ENCODE results near the gene RAP1GDS1. TPM values are rescaled to one million over a fixed set of nuclear protein-coding genes. Genes with fewer than 3 reads are reported as not detected.
"Not testable (repeated sequence)": the region's sequence is repeated elsewhere in the genome, so short reads cannot be mapped to it uniquely, and the experiment has no call there.

The RAP1GDS1 gene
- total RNA-seq, 1 experiment from 2014 or later: 25.7 TPM

DNA sequence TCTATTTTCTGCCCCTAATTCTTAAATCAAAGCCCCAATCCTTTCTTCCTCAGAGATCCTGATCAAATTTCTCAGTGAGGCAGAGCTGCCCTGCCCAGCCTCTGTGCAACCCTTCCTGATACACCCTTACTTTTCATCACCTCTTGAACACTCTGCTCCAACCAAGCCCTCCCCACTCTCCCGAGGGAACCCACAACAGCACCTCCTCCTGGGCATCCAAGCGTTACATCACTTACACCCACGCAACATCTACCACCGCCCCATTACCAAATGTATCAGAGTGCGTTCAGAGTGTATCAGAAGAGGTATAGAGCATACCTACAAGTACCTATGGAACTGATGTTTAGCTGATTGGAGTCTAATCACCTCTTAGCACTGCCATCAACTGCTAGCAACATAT lies 186.5 kb downstream of the RAP1GDS1 start:
- Histone ChIP-seq H3K9me2 (ENCODE audit: insufficient read depth) (no peaks in the 10 kb centered on the region), H3K27ac (no peak overlapping the region), H4K20me1 (ENCODE audit: insufficient read depth) (no peaks in the 10 kb centered on the region), H3K27me3 (ENCODE audit: insufficient read depth, low read depth) (no peaks in the 10 kb centered on the region), H3K36me3 (ENCODE audit: low read depth) (peaks cover 2% of the 10 kb centered on the region; the same call in 1 of the 2 replicates), H3K4me3 (no peak overlapping the region), H3K79me2 (ENCODE audit: low read depth) (no peaks in the 10 kb centered on the region), H3F3A (ENCODE audit: insufficient read depth, low read depth) (no peaks in the 10 kb centered on the region), H3K9me3 (ENCODE audit: insufficient read depth, low read depth) (no peaks in the 10 kb centered on the region), H2AFZ (no peak overlapping the region), H3K4me2 (no peak overlapping the region), H3K4me1 (replicated peaks; ENCODE audit: insufficient read depth) (no peaks in the 10 kb centered on the region)
- intact Hi-C loops (cut with micrococcal nuclease; ENCODE audit: unreplicated experiment): no loop called here
- no TSS peak for BruUV-seq (replicated peaks)
- DNase-seq: no peak
- CTCF ChIA-PET: no interaction called here
- POLR2A ChIA-PET (ENCODE audit: unreplicated experiment): no interaction called here
- TF ChIP-seq CTCF (conservative IDR thresholded peaks at IDR 0.05) (no peak), EZH2 (IDR thresholded peaks at IDR 0.05; ENCODE audit: low read depth) (no peak)

GRCh38 chr4:98448908-98449307 lies 187.7 kb downstream of the RAP1GDS1 start:
- H3F3A ChIP-seq (ENCODE audit: insufficient read depth, low read depth): no peaks in the 10 kb centered on the region
- no peak overlapping the region for H2AFZ ChIP-seq
- no peaks in the 10 kb centered on the region for H3K36me3 ChIP-seq (ENCODE audit: low read depth)
- no peaks in the 10 kb centered on the region for H3K27me3 ChIP-seq (ENCODE audit: insufficient read depth, low read depth)
- no TSS peak for BruUV-seq (replicated peaks)
- no peak overlapping the region for H3K27ac ChIP-seq
- H3K4me2 ChIP-seq: no peak overlapping the region
- H3K4me3 ChIP-seq: no peak overlapping the region
- POLR2A ChIA-PET (ENCODE audit: unreplicated experiment): no interaction called here
- H3K4me1 ChIP-seq (replicated peaks; ENCODE audit: insufficient read depth): no peaks in the 10 kb centered on the region
- DNase-seq: no peak
- H3K9me2 ChIP-seq (ENCODE audit: insufficient read depth): no peaks in the 10 kb centered on the region
- no peaks in the 10 kb centered on the region for H3K9me3 ChIP-seq (ENCODE audit: insufficient read depth, low read depth)
- no peak for TF ChIP-seq EZH2 (IDR thresholded peaks at IDR 0.05; ENCODE audit: low read depth)
- no peak for TF ChIP-seq CTCF (conservative IDR thresholded peaks at IDR 0.05)
- intact Hi-C loops (cut with micrococcal nuclease; ENCODE audit: unreplicated experiment): no loop called here
- H4K20me1 ChIP-seq (ENCODE audit: insufficient read depth): no peaks in the 10 kb centered on the region
- CTCF ChIA-PET: interaction anchor here (0.6 kb wide), 1 partner anchor 181 kb away, joined by 3 read pairs; no protein-coding TSS in a partner anchor
- no peaks in the 10 kb centered on the region for H3K79me2 ChIP-seq (ENCODE audit: low read depth)

GRCh38 chr4:98452091-98452490 lies 190.9 kb downstream of the RAP1GDS1 start:
- Histone ChIP-seq H3K79me2 (ENCODE audit: low read depth) (no peaks in the 10 kb centered on the region), H4K20me1 (ENCODE audit: insufficient read depth) (no peaks in the 10 kb centered on the region), H3K4me2 (no peak overlapping the region), H3F3A (ENCODE audit: insufficient read depth, low read depth) (no peaks in the 10 kb centered on the region), H3K4me1 (replicated peaks; ENCODE audit: insufficient read depth) (no peaks in the 10 kb centered on the region), H3K4me3 (no peak overlapping the region), H3K36me3 (ENCODE audit: low read depth) (no peaks in the 10 kb centered on the region), H3K27ac (no peak overlapping the region), H3K9me2 (ENCODE audit: insufficient read depth) (no peaks in the 10 kb centered on the region), H3K9me3 (ENCODE audit: insufficient read depth, low read depth) (no peaks in the 10 kb centered on the region), H2AFZ (no peak overlapping the region), H3K27me3 (ENCODE audit: insufficient read depth, low read depth) (no peaks in the 10 kb centered on the region)
- POLR2A ChIA-PET (ENCODE audit: unreplicated experiment): no interaction called here
- no peak for DNase-seq
- BruUV-seq (replicated peaks): no TSS peak
- CTCF ChIA-PET: no interaction called here
- intact Hi-C loops (cut with micrococcal nuclease; ENCODE audit: unreplicated experiment): no loop called here
- TF ChIP-seq EZH2 (IDR thresholded peaks at IDR 0.05; ENCODE audit: low read depth) (no peak), CTCF (conservative IDR thresholded peaks at IDR 0.05) (no peak)

- H3K4me1 ChIP-seq (replicated peaks; ENCODE audit: insufficient read depth); CTCF ChIA-PET; H3K4me3 ChIP-seq; BruUV-seq (replicated peaks); H3K27ac ChIP-seq; POLR2A ChIA-PET (ENCODE audit: unreplicated experiment); H4K20me1 ChIP-seq (ENCODE audit: insufficient read depth); H3K9me3 ChIP-seq (ENCODE audit: insufficient read depth, low read depth); DNase-seq; H3K79me2 ChIP-seq (ENCODE audit: low read depth); H3K4me2 ChIP-seq; H3K27me3 ChIP-seq (ENCODE audit: insufficient read depth, low read depth); H3K36me3 ChIP-seq (ENCODE audit: low read depth); H3K9me2 ChIP-seq (ENCODE audit: insufficient read depth); H3F3A ChIP-seq (ENCODE audit: insufficient read depth, low read depth); intact Hi-C loops (cut with micrococcal nuclease; ENCODE audit: unreplicated experiment); H2AFZ ChIP-seq: not testable (repeated sequence)
Measured at GRCh38 chr4:98457422-98457821, 196.2 kb downstream of the RAP1GDS1 start.

- H3K4me1 ChIP-seq (replicated peaks; ENCODE audit: insufficient read depth); H3K9me3 ChIP-seq (ENCODE audit: insufficient read depth, low read depth); H3K4me2 ChIP-seq; H3K9me2 ChIP-seq (ENCODE audit: insufficient read depth); H4K20me1 ChIP-seq (ENCODE audit: insufficient read depth); DNase-seq; H2AFZ ChIP-seq; H3K36me3 ChIP-seq (ENCODE audit: low read depth); H3F3A ChIP-seq (ENCODE audit: insufficient read depth, low read depth); intact Hi-C loops (cut with micrococcal nuclease; ENCODE audit: unreplicated experiment); H3K79me2 ChIP-seq (ENCODE audit: low read depth); CTCF ChIA-PET; H3K27ac ChIP-seq; POLR2A ChIA-PET (ENCODE audit: unreplicated experiment); H3K27me3 ChIP-seq (ENCODE audit: insufficient read depth, low read depth); H3K4me3 ChIP-seq; BruUV-seq (replicated peaks): not testable (repeated sequence)
Measured at GRCh38 chr4:98461121-98461865, 200.1 kb downstream of the RAP1GDS1 start.

All from PC-9 (cell line).